ENCODE results near the gene CLIC5.

The CLIC5 gene

DNA sequence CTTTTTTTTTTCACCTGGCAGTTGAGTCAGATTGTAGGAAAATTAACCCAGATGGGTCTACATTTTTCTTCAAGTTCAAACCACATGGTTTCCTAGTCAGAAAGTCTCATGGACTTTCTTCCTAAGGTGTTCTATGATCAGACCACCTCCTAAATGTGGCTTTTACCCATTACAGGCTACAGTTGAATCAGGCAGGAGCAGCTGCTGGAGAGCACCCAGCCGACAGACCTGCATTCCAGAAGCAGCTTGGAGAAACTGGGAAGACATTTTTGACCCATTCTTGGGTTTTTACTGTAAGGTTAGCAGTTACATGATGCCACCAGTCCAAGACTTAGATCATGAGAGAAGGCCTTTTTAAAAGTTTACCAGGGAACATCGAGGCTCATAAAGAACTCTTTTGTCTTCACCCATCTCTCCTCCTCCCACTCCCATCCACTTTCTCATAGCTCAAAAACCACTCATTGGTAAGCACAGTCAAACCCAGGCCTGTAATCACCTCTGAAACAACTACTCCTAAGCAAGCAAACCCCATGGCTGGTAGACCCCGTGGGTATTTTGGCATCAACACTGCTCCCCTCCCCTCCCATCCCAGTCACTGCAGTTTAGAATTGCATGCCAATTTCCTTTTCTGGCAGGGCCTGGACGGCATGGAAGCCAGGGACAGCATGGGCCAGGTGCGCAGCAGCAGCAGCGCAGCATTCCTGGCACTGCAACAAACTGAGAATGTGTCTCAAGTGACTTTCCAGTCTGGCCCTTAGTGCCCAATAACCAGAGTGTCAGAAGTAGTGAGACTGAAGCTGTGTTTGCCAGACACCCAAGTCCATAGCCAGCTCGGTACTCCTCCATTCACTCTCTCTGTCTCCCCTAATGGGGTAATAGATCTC is 113.7 kb downstream of the CLIC5 start:
- Histone ChIP-seq H2AK5ac (ENCODE audit: low read length) (no peak overlapping the region), H3K4me2 (ENCODE audit: low read length) (no peak overlapping the region), H4K8ac (ENCODE audit: low read depth, low read length) (no peak overlapping the region), H3K79me1 (ENCODE audit: low read length) (no peaks in the 10 kb centered on the region), H2BK5ac (ENCODE audit: low read length) (no peak overlapping the region), H3K9ac (ENCODE audit: low read length) (no peak overlapping the region), H3K36me3 (ENCODE audit: control insufficient read depth, insufficient read depth, low read length) (no peaks in the 10 kb centered on the region), H3K4me1 (ENCODE audit: control insufficient read depth, low read depth, low read length) (peaks cover 9% of the 10 kb centered on the region), H2BK15ac (replicated peaks; ENCODE audit: low read depth) (no peak overlapping the region), H3K27me3 (ENCODE audit: insufficient read depth, low read length, poor library complexity) (no peaks in the 10 kb centered on the region), H4K5ac (ENCODE audit: low read length) (no peak overlapping the region), H3K56ac (ENCODE audit: low read length) (no peak overlapping the region), H3K4me3 (ENCODE audit: low read length) (no peak overlapping the region), H3K4ac (ENCODE audit: low read depth, low read length) (no peak overlapping the region), H3K79me2 (ENCODE audit: control insufficient read depth, insufficient read depth, low read length) (no peaks in the 10 kb centered on the region), H3K27ac (ENCODE audit: low read depth, low read length) (no peak overlapping the region), H2BK120ac (ENCODE audit: low read depth, low read length) (no peak overlapping the region), H3K23ac (ENCODE audit: low read length) (no peak overlapping the region), H3K18ac (ENCODE audit: low read length) (no peak overlapping the region)
- DNase-seq, result no peak
- no CpG with 5 or more reads among the region's 7 CpGs for WGBS (ENCODE audit: extremely low coverage, insufficient coverage, low lambda C conversion rate)

DNA sequence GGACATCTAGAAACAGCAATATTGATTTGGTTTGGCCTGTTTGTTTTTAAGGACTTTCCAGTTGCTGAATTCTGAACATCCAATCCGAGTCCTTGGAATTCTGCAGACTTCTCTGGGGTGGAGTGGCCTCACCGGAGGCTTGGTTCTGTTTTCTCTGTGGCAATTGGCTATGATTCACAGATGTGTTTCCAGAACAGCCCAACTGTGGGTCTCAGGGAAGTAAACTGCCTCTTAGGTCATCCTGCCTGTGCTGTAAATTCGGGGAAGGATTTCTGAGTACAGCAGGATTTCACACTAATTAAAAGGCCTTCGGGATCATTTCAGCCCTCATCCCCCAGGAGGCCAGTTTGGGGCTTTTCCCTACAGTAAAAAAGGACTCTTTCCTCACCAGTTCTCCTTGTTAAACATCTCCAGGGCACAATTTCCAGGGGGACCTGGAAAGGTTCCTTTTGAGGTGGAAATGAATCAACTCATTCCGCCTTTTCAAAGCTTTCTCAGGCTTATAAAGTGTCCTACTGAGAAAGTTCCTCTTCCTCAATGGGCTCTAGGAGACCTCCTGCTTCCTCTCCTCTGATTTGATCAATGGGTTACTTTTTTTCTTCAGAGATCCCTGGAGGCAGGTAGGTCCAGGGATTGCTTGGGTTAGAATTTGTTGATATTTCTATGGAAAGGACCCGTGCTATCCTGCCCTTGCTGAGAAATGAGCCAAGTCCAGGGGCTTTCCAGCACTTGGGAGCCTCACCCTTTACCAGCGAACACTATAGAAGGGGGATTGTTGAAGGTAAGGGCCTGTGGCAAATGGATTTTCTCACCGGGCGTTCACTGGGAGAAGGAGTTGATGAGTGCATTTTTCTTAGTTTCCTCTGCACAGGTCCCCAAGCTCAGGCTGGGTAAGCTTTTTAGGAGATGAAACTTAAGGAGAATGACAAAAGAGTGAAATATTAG is 114.6 kb downstream of the CLIC5 start:
- Histone ChIP-seq H3K36me3 (ENCODE audit: control insufficient read depth, insufficient read depth, low read length) (no peaks in the 10 kb centered on the region), H3K79me1 (ENCODE audit: low read length) (no peaks in the 10 kb centered on the region), H3K56ac (ENCODE audit: low read length) (no peak overlapping the region), H3K4me3 (ENCODE audit: low read length) (no peak overlapping the region), H3K27me3 (ENCODE audit: insufficient read depth, low read length, poor library complexity) (no peaks in the 10 kb centered on the region), H3K4ac (ENCODE audit: low read depth, low read length) (no peak overlapping the region), H3K27ac (ENCODE audit: low read depth, low read length) (peak overlapping the region; percentile 19), H4K5ac (ENCODE audit: low read length) (no peak overlapping the region), H3K4me1 (ENCODE audit: control insufficient read depth, low read depth, low read length) (peaks cover 9% of the 10 kb centered on the region), H2BK120ac (ENCODE audit: low read depth, low read length) (no peak overlapping the region), H3K79me2 (ENCODE audit: control insufficient read depth, insufficient read depth, low read length) (no peaks in the 10 kb centered on the region), H3K18ac (ENCODE audit: low read length) (no peak overlapping the region), H3K23ac (ENCODE audit: low read length) (no peak overlapping the region), H2AK5ac (ENCODE audit: low read length) (no peak overlapping the region), H3K4me2 (ENCODE audit: low read length) (no peak overlapping the region), H2BK15ac (replicated peaks; ENCODE audit: low read depth) (no peak overlapping the region), H3K9ac (ENCODE audit: low read length) (no peak overlapping the region), H4K8ac (ENCODE audit: low read depth, low read length) (no peak overlapping the region), H2BK5ac (ENCODE audit: low read length) (no peak overlapping the region)
- no CpG with 5 or more reads among the region's 9 CpGs for WGBS (ENCODE audit: extremely low coverage, insufficient coverage, low lambda C conversion rate)
- peak; percentile 55 for DNase-seq

DNA sequence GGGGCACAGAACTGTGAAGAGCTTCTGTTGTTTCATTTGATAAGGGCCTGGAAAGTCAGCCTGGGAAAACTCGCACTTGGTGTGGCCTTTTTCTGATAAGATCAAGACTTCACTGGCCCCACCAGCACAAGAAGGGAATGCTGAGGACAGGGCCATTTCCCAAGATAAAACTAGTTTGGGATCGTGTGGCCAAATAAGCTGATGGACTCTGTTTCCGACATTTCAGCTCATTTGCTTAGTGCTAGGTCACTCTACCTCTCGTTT is 116.0 kb downstream of the CLIC5 start:
- Histone ChIP-seq H2BK5ac (ENCODE audit: low read length) (no peak overlapping the region), H2BK15ac (replicated peaks; ENCODE audit: low read depth) (no peak overlapping the region), H3K9ac (ENCODE audit: low read length) (no peak overlapping the region), H3K4me2 (ENCODE audit: low read length) (no peak overlapping the region), H3K4ac (ENCODE audit: low read depth, low read length) (no peak overlapping the region), H3K79me2 (ENCODE audit: control insufficient read depth, insufficient read depth, low read length) (no peaks in the 10 kb centered on the region), H3K4me3 (ENCODE audit: low read length) (no peak overlapping the region), H3K4me1 (ENCODE audit: control insufficient read depth, low read depth, low read length) (peaks cover 9% of the 10 kb centered on the region), H3K23ac (ENCODE audit: low read length) (no peak overlapping the region), H3K36me3 (ENCODE audit: control insufficient read depth, insufficient read depth, low read length) (no peaks in the 10 kb centered on the region), H3K27ac (ENCODE audit: low read depth, low read length) (no peak overlapping the region), H4K5ac (ENCODE audit: low read length) (no peak overlapping the region), H2BK120ac (ENCODE audit: low read depth, low read length) (no peak overlapping the region), H3K18ac (ENCODE audit: low read length) (no peak overlapping the region), H3K27me3 (ENCODE audit: insufficient read depth, low read length, poor library complexity) (no peaks in the 10 kb centered on the region), H2AK5ac (ENCODE audit: low read length) (no peak overlapping the region), H3K56ac (ENCODE audit: low read length) (no peak overlapping the region), H3K79me1 (ENCODE audit: low read length) (no peaks in the 10 kb centered on the region), H4K8ac (ENCODE audit: low read depth, low read length) (no peak overlapping the region)
- no CpG with 5 or more reads among the region's 4 CpGs for WGBS (ENCODE audit: extremely low coverage, insufficient coverage, low lambda C conversion rate)
- DNase-seq, result peak; percentile 73

DNA sequence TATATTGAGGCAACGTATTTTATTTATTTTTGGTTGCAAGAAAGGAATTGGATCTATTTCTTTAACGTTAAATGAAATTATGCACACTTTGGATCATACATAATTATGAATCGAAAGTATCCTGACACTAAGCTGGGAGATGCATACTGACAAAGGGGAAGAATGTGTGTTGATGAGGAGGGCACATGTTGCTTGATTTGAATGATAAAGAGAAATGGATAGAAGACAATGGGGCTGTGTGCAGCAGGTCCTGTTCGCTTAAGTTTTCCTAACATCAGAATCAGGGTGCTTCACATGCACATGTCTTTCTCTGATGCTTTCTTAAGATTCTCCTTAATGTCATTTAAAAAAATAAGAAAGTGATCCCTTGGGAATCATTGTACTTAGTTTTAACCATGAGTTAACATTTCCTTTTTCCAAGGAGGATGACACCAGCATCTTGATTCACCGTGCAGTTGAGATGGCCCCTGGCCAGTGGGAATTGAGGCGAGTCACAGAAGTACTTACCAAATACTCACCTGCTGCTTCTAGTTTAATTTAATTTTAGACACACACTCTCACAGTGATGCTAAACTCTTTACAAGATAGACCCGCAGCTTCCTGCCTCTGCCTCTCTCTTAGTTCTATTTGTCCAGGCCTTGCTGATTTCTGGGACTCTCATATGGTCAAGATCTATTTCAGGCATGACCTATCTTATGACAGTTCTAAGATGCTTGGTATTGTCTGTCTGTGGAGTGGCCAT is 116.5 kb downstream of the CLIC5 start:
- no peaks in the 10 kb centered on the region for H3K36me3 ChIP-seq (ENCODE audit: control insufficient read depth, insufficient read depth, low read length)
- no peak overlapping the region for H3K27ac ChIP-seq (ENCODE audit: low read depth, low read length)
- no peak for DNase-seq
- no peak overlapping the region for H4K8ac ChIP-seq (ENCODE audit: low read depth, low read length)
- no CpG with 5 or more reads among the region's 7 CpGs for WGBS (ENCODE audit: extremely low coverage, insufficient coverage, low lambda C conversion rate)
- no peak overlapping the region for H3K4ac ChIP-seq (ENCODE audit: low read depth, low read length)
- H4K5ac ChIP-seq (ENCODE audit: low read length), result no peak overlapping the region
- H2BK120ac ChIP-seq (ENCODE audit: low read depth, low read length), result no peak overlapping the region
- no peak overlapping the region for H2AK5ac ChIP-seq (ENCODE audit: low read length)
- H3K27me3 ChIP-seq (ENCODE audit: insufficient read depth, low read length, poor library complexity), result no peaks in the 10 kb centered on the region
- H2BK15ac ChIP-seq (replicated peaks; ENCODE audit: low read depth), result no peak overlapping the region
- peaks cover 9% of the 10 kb centered on the region for H3K4me1 ChIP-seq (ENCODE audit: control insufficient read depth, low read depth, low read length)
- H2BK5ac ChIP-seq (ENCODE audit: low read length), result no peak overlapping the region
- H3K18ac ChIP-seq (ENCODE audit: low read length), result no peak overlapping the region
- no peaks in the 10 kb centered on the region for H3K79me1 ChIP-seq (ENCODE audit: low read length)
- no peak overlapping the region for H3K9ac ChIP-seq (ENCODE audit: low read length)
- no peaks in the 10 kb centered on the region for H3K79me2 ChIP-seq (ENCODE audit: control insufficient read depth, insufficient read depth, low read length)
- H3K23ac ChIP-seq (ENCODE audit: low read length), result no peak overlapping the region
- no peak overlapping the region for H3K56ac ChIP-seq (ENCODE audit: low read length)
- H3K4me2 ChIP-seq (ENCODE audit: low read length), result no peak overlapping the region
- H3K4me3 ChIP-seq (ENCODE audit: low read length), result no peak overlapping the region

DNA sequence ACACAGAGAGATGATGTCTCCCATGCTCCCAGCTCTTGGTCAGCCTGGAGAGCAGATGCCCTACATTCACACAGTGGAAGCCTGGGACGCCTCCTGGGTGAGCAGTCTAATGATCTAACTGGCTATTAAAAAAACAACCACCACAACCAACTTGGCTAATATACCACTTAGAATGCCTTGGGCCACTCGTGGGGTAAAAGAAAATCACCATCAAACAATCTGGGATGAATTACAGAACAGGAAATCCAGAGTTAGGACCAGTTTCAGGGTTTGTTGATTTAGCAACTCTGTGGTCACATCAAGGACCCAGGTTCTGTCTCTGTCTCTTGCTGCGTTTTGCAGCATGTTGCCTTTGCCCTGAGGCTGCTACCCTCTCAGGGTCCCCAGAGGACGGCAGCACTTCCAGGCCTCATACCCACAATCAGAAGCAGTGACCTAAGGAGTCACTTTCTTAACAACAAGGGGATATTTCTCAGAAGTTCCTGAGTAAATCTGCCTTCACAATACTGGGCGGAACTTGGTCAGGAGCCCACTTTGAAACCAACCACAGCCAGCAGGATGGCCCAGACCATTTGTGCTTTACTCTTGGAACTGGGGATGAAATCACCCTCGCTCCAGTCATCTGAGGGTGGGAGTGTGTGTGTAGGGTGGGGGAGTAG is 118.7 kb downstream of the CLIC5 start:
- H3K4me2 ChIP-seq (ENCODE audit: low read length), result no peak overlapping the region
- H3K4me1 ChIP-seq (ENCODE audit: control insufficient read depth, low read depth, low read length), result peaks cover 9% of the 10 kb centered on the region
- H3K27me3 ChIP-seq (ENCODE audit: insufficient read depth, low read length, poor library complexity), result no peaks in the 10 kb centered on the region
- no peak overlapping the region for H2BK120ac ChIP-seq (ENCODE audit: low read depth, low read length)
- no peaks in the 10 kb centered on the region for H3K79me1 ChIP-seq (ENCODE audit: low read length)
- H4K5ac ChIP-seq (ENCODE audit: low read length), result no peak overlapping the region
- H3K4me3 ChIP-seq (ENCODE audit: low read length), result no peak overlapping the region
- no CpG with 5 or more reads among the region's 6 CpGs for WGBS (ENCODE audit: extremely low coverage, insufficient coverage, low lambda C conversion rate)
- no peak overlapping the region for H3K56ac ChIP-seq (ENCODE audit: low read length)
- H2AK5ac ChIP-seq (ENCODE audit: low read length), result no peak overlapping the region
- no peak overlapping the region for H3K23ac ChIP-seq (ENCODE audit: low read length)
- H3K27ac ChIP-seq (ENCODE audit: low read depth, low read length), result no peak overlapping the region
- H3K9ac ChIP-seq (ENCODE audit: low read length), result no peak overlapping the region
- H3K18ac ChIP-seq (ENCODE audit: low read length), result no peak overlapping the region
- H2BK15ac ChIP-seq (replicated peaks; ENCODE audit: low read depth), result no peak overlapping the region
- DNase-seq, result no peak
- no peaks in the 10 kb centered on the region for H3K36me3 ChIP-seq (ENCODE audit: control insufficient read depth, insufficient read depth, low read length)
- H2BK5ac ChIP-seq (ENCODE audit: low read length), result no peak overlapping the region
- no peak overlapping the region for H3K4ac ChIP-seq (ENCODE audit: low read depth, low read length)
- no peak overlapping the region for H4K8ac ChIP-seq (ENCODE audit: low read depth, low read length)
- no peaks in the 10 kb centered on the region for H3K79me2 ChIP-seq (ENCODE audit: control insufficient read depth, insufficient read depth, low read length)

Measured in mesendoderm (in vitro differentiated cells).